HG02623 (cell line): ENCODE results near the gene DYNC1H1.

Source experiments
- ATAC-seq: cut with Tn5 transposase; IDR thresholded peaks from one replicate; pipeline ENCODE4 v1.9.1; 2021; ENCODE audit warnings: moderate library complexity; ENCODE audit not compliant: unreplicated experiment

DYNC1H1 gene

DNA sequence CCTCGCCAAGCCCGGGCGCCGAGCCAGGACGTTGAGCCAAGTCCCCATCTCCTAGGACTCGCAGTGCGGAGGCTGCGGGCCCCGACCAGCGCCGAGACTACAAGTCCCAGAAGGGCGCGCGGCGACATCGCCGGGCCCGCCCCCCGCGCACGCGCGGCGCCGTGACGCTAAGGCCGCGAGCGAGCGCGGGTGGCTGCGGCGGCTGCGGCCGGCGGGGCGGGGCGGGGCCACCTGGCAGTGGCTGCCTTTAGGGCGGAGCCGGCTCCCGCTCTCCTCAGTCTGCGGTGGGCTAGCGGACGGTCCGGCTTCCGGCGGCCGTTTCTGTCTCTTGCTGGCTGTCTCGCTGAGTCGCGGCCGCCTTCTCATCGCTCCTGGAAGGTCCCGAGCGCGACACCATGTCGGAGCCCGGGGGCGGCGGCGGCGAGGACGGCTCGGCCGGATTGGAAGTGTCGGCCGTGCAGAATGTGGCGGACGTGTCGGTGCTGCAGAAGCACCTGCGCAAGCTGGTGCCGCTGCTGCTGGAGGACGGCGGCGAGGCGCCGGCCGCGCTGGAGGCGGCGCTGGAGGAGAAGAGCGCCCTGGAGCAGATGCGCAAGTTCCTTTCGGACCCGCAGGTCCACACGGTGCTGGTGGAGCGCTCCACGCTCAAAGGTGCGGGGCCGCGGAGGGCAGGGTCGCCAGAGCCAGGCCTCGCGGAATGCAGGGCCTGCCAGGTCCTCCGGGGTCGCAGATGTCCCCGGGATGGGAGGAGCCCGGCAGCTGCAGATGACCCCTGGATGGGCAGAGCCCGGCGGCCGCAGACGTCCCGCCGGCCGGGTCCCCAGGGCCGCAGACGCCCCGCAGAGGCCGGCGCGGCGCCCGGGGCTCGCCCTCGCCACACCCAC lies at the start of gene DYNC1H1:
DYNC1H1 (plus strand) TSS at position 277 of the 884 bp plus-strand sequence; CDS start at position 396, 119 bp downstream.
- peak; percentile 82 for ATAC-seq

DNA sequence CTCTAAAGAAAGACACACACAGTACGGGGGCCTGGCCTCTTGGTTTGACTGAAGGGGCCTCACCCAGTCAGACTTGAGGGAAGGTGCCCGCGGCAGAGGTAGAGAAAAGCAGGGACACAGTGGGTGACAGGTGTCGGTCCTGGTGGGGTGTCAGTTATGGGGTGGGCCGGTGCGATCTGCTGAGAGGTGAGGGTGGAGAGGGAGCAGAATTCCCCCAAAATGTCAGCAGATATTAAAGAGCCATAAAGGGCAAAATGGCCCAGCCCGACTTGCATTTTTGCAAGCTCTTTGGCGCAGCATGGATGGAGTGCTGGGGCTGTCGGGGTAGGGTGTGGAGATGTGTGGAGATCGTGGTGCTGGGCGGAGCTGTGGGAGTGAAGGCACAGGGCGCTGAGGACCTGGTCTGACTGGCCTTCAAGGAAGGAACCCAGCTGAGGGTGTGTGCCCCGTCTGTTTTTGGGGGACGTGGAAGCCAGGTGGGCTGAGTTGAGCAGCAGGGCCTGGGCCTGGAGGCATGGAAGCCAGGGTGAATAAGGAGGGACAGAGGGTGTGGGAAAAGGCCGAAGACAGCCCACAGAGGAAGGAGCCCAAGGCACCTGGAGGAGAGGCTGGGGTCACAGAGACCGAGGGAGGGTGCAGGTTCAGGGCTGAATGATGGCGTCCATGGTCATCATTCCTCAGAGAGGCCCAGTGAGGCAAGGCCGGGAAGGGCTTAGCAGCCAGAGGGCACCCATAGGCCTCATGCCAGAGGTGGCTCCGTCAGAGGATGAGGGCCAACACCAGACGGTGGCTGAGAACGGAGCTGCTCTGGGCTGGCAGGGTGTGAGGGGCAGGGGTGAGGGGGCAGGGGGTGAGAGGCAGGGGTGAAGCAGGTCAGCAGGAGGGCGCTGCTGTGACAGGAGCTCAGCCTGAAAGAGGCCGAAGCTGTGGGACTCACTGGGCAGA lies 48.2 kb upstream of the DYNC1H1 start:
- no peak for ATAC-seq

DNA sequence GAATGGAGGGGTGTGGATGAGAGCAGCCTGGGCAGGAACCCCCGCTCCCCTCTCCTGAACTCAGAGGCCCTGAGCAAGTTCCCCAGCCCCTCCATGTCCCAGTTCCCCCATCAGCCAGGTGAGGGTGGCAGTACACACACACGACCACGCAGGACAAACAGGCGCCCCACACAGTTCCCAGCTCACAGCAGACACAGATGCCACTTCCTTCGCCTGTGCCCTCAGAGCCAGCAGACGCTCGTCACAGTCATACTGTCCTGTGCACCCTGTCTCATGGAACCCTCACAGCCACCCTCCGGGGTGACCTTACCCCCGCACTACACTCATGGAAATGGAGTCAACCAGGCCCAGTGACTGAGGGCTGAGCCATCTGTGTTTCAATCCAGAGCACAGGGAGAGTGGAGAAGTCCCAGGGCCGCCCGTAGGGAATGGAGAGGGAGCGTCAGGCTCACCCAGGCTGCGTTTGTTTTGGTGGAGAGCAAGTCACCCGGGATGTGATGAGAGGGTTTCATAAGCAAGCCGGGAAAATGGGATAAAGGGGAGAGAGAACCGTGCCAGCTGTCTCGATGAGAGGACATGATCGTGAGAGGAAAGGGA lies 47.5 kb upstream of the DYNC1H1 start:
- no peak for ATAC-seq

DNA sequence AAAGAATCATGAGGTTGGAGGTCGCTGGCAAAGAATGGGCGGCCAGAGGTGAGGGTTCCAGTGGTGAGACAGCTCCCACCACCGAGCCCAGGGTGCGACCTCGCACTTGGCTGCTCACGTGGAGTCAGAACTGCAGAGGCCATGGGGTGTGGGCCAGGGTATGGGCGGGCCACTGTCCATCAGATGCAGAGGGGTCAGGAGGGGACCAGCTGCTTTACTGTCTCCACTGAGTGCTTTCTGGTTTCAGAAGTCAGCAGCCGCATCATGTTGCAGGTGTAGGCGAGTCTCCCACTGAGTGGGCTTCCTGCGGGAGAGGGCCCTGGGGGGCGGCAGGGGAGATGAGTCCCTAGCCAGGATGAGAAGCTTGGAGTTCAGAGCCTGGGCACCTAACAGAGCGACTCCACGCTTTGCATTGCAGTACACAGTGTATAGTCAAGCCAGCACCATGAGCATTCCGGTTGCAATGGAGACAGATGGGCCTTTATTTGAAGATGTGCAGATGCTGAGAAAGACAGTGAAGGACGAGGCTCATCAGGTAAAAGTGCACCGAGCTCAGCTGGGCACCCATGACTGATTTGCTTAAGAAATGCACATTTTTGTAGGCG lies 46.9 kb upstream of the DYNC1H1 start:
- no peak for ATAC-seq

DNA sequence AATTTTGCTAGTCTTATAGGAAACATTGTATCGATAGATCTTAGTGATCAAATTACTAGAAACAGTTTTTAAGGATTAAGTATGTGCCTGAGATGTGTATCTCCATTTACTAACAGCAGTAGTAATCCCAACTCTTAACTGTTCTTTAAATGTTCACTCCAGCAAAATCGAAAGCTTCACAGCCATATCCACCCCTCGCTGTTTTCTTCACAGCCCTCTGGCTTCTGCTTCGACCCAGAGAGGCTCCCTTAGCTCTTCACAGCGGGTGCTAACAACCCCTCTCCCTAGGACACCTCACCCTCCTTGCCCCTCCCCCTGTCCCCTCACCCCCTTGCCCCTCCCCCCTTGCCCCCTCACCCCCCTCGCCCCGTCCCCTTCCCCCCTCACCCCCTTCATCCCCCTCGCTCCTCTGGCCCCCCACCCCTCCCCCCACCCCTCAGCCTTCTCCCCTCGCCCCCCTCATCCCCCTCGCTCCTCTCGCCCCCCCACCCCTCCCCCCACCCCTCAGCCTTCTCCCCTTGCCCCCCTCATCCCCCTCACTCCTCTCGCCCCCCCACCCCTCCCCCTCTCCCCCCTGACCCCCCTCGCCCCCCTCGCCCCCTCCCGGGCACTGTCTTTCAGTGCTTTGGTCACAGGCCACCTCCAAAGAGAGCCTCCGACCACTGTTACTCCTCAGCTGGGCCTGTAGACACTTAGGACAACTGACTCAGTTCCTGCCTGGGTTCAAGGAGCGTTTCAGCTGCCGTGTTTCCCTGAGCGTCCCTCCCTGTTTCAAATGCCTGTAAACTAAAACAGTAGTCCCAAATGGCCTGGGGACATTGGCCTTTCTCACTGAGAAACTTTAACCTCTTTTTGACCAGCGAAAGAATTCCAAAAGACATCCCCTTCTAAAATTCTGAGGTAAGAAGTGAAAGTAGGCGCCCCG lies 46.0 kb upstream of the DYNC1H1 start:
- no peak for ATAC-seq

DNA sequence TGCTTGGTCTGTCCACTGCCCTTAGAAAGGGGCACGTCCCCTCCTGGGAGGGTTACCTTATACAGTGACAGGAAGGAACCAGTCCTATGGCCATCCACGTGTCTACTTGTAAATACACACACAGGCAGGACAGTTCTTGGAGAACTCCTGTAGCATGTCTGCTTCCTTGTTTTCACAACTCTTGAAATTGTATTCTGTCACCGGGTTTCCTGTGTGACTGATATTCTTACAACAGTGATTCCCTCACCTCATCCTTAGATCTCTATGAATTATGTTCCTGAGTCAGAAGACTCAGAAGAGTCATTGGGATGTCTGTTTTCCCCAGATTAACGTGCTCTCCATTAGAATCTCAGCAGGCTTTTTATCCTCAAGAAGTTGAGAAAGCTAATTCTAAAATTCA lies 44.1 kb upstream of the DYNC1H1 start:
- ATAC-seq: no peak

DNA sequence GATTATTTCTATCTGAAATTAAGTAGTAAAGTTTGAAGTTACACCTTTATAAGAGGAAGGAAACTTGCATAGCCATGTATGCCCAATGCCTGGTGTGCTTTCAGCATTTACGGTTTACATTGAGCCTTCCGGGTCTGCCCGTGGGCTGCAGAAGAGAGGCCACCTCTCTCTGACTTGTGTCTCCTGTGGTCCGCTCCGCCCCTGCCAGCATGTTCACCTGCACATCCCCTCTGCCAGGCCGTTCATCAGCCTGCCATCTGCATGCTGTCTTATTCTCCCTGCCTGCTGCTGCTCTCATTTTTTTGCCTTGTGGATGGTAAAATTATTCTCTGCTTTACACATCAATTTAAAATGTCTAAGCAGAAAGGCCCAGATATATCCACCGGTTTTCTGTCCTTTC lies 41.5 kb upstream of the DYNC1H1 start:
- no peak for ATAC-seq

DNA sequence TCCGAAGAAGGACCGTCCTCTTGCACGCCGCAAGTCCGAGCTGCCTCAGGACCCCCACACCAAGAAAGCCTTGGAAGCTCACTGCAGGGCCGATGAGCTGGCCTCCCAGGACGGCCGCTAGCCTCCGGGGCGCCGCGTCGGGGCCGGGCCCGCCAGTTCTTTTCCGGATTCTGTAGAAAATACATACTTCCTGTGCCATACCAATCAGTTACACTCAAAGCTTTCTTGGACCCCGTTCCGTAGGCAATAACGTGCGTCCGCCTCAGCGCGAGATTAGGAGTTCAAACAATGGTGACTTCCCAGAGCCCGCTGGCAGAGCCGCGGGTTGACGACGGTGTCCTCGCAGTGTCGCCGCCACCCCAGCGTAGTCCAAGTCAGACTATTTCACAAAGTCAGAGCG lies 39.2 kb upstream of the DYNC1H1 start:
- ATAC-seq: no peak

DNA sequence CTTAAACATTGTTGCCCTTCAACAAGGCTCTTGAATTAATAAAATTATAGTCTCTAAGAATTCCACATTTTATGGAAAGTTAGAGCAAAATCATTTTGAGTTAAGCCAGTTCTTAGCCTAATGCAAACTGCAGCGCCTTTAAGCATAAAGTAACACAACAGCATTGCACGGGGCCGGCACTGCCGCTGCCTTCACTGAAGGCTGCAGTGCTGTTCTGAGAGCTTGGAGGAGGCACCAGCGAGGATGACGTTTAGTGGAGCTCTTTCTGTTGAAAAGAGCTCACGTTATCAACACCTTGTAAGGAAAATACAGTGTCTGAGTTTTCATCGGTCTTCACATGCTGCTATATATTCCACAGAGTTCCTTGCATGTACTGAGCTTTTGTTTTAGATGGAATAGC lies 38.3 kb upstream of the DYNC1H1 start:
- ATAC-seq: no peak

DNA sequence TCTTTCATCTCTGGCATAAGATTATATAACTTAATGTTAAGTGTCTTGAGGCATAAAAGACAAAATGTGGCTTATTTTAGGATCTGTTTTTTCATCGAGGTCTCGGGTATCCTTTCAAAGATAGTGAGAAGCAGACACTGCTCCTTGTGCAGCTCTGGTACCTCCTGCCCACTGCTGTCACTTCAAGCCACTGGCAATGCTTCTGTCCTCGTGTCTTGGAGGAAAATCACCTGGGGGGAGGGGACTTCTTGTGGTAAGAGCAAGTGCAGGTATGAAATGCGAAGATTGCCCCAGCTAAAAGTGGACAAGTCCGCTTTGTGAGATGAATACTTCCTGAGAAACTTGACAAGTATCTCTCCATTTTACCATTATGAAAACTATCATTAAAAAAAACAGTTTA lies 37.8 kb upstream of the DYNC1H1 start:
- ATAC-seq: no peak

DNA sequence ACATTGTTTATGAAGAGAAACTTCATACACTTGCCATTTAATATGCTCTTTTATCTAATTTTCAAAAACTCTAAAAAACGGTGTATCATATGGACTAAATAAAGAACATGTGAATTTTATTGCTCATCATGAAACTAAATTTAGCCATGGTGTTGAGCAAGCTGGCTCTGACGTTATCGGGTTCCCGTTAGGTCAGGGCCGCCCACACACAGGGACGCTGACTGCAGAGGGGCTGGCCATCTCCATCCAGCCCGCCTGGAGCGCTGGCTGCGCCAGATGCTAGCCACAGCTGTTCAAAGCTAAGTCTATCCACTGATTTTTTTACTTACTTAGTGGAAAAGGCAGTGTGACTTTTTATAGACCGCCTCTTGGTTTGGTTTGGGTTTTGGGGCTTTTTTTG lies 36.5 kb upstream of the DYNC1H1 start:
- ATAC-seq: no peak

DNA sequence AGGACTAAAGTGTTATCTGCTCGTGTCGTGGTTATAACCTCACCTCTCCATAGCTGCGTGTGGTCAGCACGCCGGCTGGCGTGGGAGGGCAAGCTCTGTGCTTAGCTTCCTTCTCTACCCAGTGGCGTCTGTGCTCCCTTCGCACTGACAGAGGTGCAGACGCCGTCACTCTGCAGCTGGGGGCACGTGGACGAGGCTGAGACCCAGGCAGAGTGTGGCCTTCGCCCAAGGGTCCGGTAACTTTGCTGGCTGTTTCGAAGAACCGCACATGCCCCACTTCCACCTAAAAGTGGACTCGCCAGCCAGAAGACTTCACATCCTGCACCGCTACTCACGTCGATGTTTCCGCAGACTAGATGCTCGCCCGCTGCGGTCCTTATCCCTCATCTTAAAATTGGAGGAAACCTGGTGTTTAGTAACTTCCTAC lies 35.9 kb upstream of the DYNC1H1 start:
- ATAC-seq: no peak

DNA sequence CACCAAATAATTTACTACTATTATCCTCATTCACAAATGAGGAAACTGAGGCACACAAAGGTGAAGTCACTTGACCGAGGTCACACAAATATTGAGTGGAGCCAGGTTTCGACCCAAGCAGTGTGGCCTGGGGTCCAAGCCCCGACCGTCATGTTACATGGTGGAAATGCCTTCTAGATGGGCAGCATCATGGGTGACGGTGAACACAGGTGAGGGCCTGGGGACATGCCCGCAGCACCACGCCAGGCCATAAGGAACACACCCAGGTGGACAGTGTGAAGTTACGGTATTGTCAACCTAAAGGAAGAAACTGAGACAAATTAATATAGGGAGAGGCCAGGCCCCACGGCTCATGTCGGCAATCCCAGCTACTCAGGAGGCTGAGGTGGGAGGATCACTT lies 35.3 kb upstream of the DYNC1H1 start:
- no peak for ATAC-seq

DNA sequence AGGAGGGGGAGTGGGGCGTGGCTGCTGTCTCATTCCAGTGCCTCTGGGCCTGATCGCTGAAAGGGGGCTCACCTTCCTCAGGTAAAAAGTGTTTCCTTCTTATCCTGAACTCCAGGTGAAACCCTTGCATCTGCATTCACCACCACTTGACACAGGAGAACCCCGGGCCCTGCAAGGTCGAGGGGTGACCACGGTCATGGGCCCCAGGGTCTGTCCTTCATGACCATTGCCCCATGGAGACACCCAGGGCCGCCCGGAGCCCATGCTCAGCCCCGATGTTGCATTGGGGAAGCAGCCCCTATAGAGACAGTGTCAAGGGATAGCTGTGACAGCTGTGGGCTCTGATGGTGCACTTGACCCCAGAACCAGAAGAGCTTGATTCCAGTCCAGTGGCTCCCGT lies 34.4 kb upstream of the DYNC1H1 start:
- no peak for ATAC-seq

DNA sequence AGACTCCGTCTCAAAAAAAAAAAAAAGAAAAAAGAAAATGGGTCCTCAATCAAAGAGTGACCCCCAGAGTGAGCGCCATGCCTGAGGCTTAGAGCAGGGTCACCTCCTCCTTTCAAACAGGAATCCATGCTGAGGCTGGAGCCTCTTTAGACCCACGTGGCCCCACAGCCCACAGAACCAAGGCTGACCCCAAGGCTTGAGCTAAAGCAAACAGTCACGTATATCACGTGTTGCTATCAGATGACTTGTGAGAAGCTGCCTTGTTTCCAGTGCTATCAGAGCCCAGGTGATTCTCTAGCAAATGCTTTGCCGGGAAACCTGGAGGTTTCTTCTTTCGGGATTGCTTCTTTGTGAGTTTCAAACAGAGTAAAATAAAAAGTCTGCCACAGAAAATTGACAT lies 31.7 kb upstream of the DYNC1H1 start:
- ATAC-seq: no peak

DNA sequence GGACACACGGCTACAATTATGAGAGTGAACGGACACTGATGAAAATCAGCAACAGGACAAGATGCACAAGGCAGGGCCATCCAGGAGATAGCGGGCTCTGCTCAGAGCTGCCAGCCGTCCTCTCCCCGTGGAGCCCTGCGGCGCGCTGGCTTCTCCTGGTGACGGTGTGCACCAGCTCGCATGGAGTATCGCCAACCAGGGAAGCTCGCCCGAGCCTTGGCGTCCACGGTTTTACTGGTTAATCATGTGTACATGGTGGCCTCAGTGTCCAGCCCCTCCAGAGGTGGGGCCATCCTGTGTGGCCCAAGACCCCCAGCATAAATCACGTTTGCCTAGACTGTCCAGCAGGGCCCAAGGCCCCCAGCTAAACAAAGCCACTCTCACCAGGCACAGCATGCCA lies 31.2 kb upstream of the DYNC1H1 start:
- ATAC-seq: no peak

DNA sequence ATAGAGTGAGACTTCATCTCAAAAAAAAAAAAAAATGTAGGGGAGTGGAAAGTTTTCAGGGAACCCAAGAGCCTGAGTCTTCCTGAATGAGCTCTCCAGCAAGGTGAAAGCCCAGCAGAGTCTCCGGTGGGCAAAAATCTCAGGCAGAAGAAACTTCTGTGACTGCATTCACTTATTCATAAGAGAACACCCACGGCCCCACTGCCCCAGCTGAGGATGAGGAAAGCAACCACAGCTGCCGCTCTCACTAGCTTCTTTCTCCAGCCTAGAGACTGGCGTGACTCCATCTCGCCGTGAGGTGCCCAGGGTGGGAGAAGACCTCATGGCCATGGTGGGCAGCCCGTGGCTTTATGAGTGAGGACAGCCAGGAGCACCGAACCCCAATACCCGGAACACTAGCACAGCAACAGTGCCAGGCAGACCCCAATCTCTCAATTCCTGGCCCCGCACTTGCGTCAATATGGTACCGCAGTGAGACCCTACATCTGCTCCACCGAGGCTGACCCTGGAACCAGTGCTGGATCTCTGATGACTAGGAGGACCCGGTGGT lies 29.7 kb upstream of the DYNC1H1 start:
- no peak for ATAC-seq

DNA sequence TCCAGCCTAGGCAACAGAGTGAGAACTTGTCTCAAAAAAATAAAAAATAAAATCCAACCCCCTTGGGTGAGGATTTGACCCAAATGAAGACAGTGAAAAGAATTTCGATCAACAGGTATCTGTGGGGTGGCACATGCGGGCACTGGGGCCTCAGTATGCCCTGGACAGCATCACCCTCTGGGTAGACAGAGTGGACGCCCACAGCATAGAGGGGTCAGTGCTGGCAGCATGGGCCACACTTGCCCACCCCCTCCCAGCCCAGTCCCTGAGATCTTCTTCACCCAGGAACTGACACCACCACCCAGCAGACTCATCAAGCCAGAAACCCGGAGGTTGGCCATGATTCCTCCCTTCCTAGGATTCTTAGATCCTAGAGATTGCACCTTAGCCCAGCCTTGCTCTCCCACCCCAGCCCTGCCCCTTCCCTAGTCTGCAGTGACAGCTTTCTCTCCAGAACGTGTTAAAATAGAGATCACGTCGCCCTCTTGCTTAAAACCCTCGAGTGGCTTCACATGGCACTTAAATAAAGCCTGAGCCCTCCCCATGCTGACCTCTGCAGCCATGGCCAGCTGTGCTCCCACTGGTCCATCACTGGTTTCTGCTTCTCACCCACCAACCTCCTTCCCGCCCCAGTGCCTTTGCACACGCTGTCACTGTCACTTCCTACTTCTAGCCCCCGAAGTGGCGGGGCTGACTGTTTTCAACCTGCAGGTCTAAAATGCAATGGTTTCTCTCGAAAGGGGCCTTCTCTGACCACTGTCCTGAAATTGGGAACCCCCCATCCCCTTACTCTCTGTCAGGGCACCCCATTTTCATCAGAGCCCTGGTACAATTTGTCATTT lies 26.2 kb upstream of the DYNC1H1 start:
- ATAC-seq: no peak
